A549 (cell line): Measurements from ENCODE around the gene KIF5C. TPM values are rescaled to one million over a fixed set of nuclear protein-coding genes. Genes with fewer than 3 reads are reported as not detected.

Experiments
- ATAC-seq, 2 experiments: fragments of 200-7000 bp in 1 of 2; fragments of >200 bp in 1 of 2; cut with Nextera tagmentation in 1 of 2; cut with Tn5 transposase in 1 of 2; 3 replicates each; pipeline versions ENCODE4 v1.8.0 to v1.9.1; 2018 to 2020; ENCODE audit warnings: mild to moderate bottlenecking in 1 of 2, moderate library complexity in 1 of 2
- CTCF ChIA-PET: fragments of 300-600 bp; sonication (Branson Sonifier 250); formaldehyde crosslinking; extraction: SDS; loops from one replicate; lab custom pipeline; 2021; ENCODE audit warnings: antibody characterized with exemption, inconsistent platforms; lab: Yijun Ruan, JAX
- POLR2A ChIA-PET: fragments of 350-600 bp; formaldehyde crosslinking; extraction: SDS; loops from one replicate; lab custom pipeline; 2021; ENCODE audit warnings: antibody characterized with exemption, inconsistent platforms; lab: Yijun Ruan, JAX
- DNase-seq, 2 experiments: peaks; one replicate each; pipeline versions ENCODE4 v3.0.0 to v3.0.0-alpha.2; 2011 to 2016; ENCODE audit warnings: low read depth in 1 of 2, low spot score in 1 of 2
- FAIRE-seq: peaks from 2 replicates; lab custom pipeline; 2011; peaks lifted over from hg19 to GRCh38; lab: Jason Lieb, UNC
- H3K27ac ChIP-seq, 2 experiments: fragments of >200 bp; sonication (Bioruptor Twin); formaldehyde crosslinking; 3 replicates each; pipeline ENCODE4 v1.5.1; 2016 to 2017
- H3K4me1 ChIP-seq: fragments of >200 bp; sonication (Bioruptor Twin); formaldehyde crosslinking; 3 replicates; pipeline ENCODE4 v1.6.1; 2016
- H3K4me2 ChIP-seq: fragments of >200 bp; sonication (Bioruptor Twin); formaldehyde crosslinking; 3 replicates; pipeline ENCODE4 v1.6.1; 2016
- H3K4me3 ChIP-seq: fragments of >200 bp; sonication (Bioruptor Twin); formaldehyde crosslinking; 3 replicates; pipeline ENCODE4 v1.5.1; 2016
- H3K9me3 ChIP-seq: fragments of >200 bp; sonication (Bioruptor Twin); formaldehyde crosslinking; 3 replicates; pipeline ENCODE4 v1.6.1; 2016
- BHLHE40 ChIP-seq: IDR thresholded peaks from 2 replicates; pipeline ENCODE4 v1.6.1; 2012; ENCODE audit warnings: low read depth, low read length, inconsistent platforms
- CBX2 ChIP-seq: fragments of 200-600 bp; sonication (generic); IDR thresholded peaks from 2 replicates; pipeline ENCODE4 v1.6.1; 2016; ENCODE audit warnings: low read depth, mild to moderate bottlenecking, borderline replicate concordance
- CBX8 ChIP-seq: fragments of 200-600 bp; sonication (generic); IDR thresholded peaks from 2 replicates; pipeline ENCODE4 v1.6.1; 2016
- CHD2 ChIP-seq: fragments of 150-350 bp; IDR thresholded peaks from 2 replicates; pipeline ENCODE4 v1.6.1; 2014; ENCODE audit warnings: low read length; ENCODE audit not compliant: partially characterized antibody
- CTCF ChIP-seq: fragments of >200 bp; sonication (Bioruptor Twin); formaldehyde crosslinking; IDR thresholded peaks from 3 replicates; pipeline ENCODE4 v1.5.1; 2016
- ESRRA ChIP-seq: fragments of 150-350 bp; IDR thresholded peaks from 2 replicates; pipeline ENCODE4 v1.6.1; 2014; ENCODE audit warnings: mild to moderate bottlenecking, low read length, borderline replicate concordance
- FOSB ChIP-seq: fragments of 250-450 bp; sonication (Bioruptor Pico); IDR thresholded peaks from 2 replicates; pipeline ENCODE4 v1.5.0; 2020; ENCODE audit warnings: mild to moderate bottlenecking, moderate library complexity
- HDAC2 ChIP-seq: fragments of 200-600 bp; sonication (generic); IDR thresholded peaks from 2 replicates; pipeline ENCODE4 v1.6.1; 2016
- HEYL ChIP-seq: fragments of 250-450 bp; sonication (Bioruptor Pico); IDR thresholded peaks from 2 replicates; pipeline ENCODE4 v1.8.0; 2021; ENCODE audit warnings: mild to moderate bottlenecking, moderate library complexity
- HMGXB4 ChIP-seq: fragments of 250-450 bp; sonication (Bioruptor Pico); IDR thresholded peaks from 2 replicates; pipeline ENCODE4 v1.5.0; 2021; ENCODE audit warnings: mild to moderate bottlenecking, moderate library complexity, borderline replicate concordance
- HOXB5 ChIP-seq: fragments of 250-450 bp; sonication (Bioruptor Pico); IDR thresholded peaks from 2 replicates; pipeline ENCODE4 v1.5.0; 2020; ENCODE audit warnings: mild to moderate bottlenecking, moderate library complexity
- KDM1A ChIP-seq: fragments of 200-600 bp; sonication (generic); IDR thresholded peaks from 2 replicates; pipeline ENCODE4 v1.6.1; 2016; ENCODE audit warnings: low read depth, mild to moderate bottlenecking
- NR3C1 ChIP-seq: fragments of >200 bp; sonication (Bioruptor Twin); formaldehyde crosslinking; IDR thresholded peaks from 3 replicates; pipeline ENCODE4 v1.6.1; 2017
- PHF8 ChIP-seq: fragments of 200-600 bp; sonication (generic); IDR thresholded peaks from 2 replicates; pipeline ENCODE4 v1.6.1; 2016; ENCODE audit warnings: low read depth, mild to moderate bottlenecking, antibody characterized with exemption, moderate library complexity, borderline replicate concordance
- POLR2A ChIP-seq: IDR thresholded peaks from 2 replicates; pipeline ENCODE4 v1.6.1; 2012; ENCODE audit warnings: mild to moderate bottlenecking, low read length
- RAD21 ChIP-seq, 2 experiments: fragments of >200 bp in 1 of 2; sonication (Bioruptor Twin) in 1 of 2; formaldehyde crosslinking in 1 of 2; IDR thresholded peaks in 1 of 2; conservative IDR thresholded peaks in 1 of 2; 2 replicates in 1 of 2; 3 replicates in 1 of 2; pipeline ENCODE4 v1.6.1; 2012 to 2018; ENCODE audit warnings: inconsistent platforms in 1 of 2
- RARB ChIP-seq: fragments of 250-450 bp; sonication (Bioruptor Pico); IDR thresholded peaks from 2 replicates; pipeline ENCODE4 v1.8.0; 2021; ENCODE audit warnings: mild to moderate bottlenecking, moderate library complexity
- RCOR1 ChIP-seq: fragments of 150-350 bp; IDR thresholded peaks from 2 replicates; pipeline ENCODE4 v1.6.1; 2014; ENCODE audit warnings: antibody characterized with exemption, low read length, low read depth
- RNF2 ChIP-seq: fragments of 200-600 bp; sonication (generic); IDR thresholded peaks from 2 replicates; pipeline ENCODE4 v1.6.1; 2016; ENCODE audit warnings: low read depth, mild to moderate bottlenecking, antibody characterized with exemption, moderate library complexity, borderline replicate concordance
- SMC3 ChIP-seq: fragments of >200 bp; sonication (Bioruptor Twin); formaldehyde crosslinking; IDR thresholded peaks from 3 replicates; pipeline ENCODE4 v1.6.1; 2018; ENCODE audit warnings: inconsistent platforms
- TP53 ChIP-seq: fragments of 250-450 bp; sonication (Bioruptor Pico); IDR thresholded peaks from 2 replicates; pipeline ENCODE4 v1.5.0; 2021; ENCODE audit warnings: mild to moderate bottlenecking, moderate library complexity
- ZNF302 ChIP-seq: fragments of 250-450 bp; sonication (Bioruptor Pico); IDR thresholded peaks from 2 replicates; pipeline ENCODE4 v1.9.0; 2021; ENCODE audit warnings: inconsistent platforms, mild to moderate bottlenecking, moderate library complexity
- WGBS: methylation state at CpG from one replicate; pipeline ENCODE4 v1.1.6; 2017; ENCODE audit errors: missing lambda C conversion rate; 5-methylcytosine and 5-hydroxymethylcytosine counted together
- polyA plus RNA-seq, 4 experiments: library from polyadenylated mRNA; depleted of rRNA in 3 of 4; stranded (reverse); fragments of >200 nt; fragmentation: RNase III in 1 of 4; extraction: RNeasy Plus Mini Kit Qiagen cat#74134 plus additional on column Dnase treatment in 1 of 4; gene quantifications; 2 replicates in 3 of 4; 3 replicates in 1 of 4; pipeline ENCODE4 v1.2.3, GENCODE V29; 2011 to 2017

Gene KIF5C
- polyA plus RNA-seq, 2 of the 4 experiments (the other 2 are of a cell fraction): 0.27 to 0.30 TPM

DNA sequence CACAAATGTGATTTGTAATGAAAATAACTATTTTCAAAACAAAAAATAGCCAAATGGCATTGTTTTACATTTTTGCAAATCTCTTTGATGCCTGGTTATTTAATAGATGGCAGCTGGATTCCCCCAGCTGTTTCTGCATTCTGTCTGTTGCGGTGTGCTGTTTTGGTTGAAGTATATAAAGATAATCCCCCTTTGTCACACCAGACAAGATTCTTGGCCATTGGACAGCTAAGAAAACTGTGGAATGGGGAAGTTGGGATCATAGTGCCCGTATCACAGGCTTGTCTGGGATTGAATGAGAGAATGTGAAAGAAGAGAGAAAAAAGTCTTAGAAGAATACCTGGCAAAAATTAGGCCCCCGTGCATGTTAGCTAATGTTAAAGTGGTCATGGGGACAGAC lies 144.0 kb downstream of the KIF5C start:
- 45% methylated on average over 3 of the region's 3 CpGs for WGBS
- Histone ChIP-seq H3K4me1 (no peaks in the 10 kb centered on the region), H3K9me3 (no peaks in the 10 kb centered on the region), H3K27ac (no peak overlapping the region), H3K4me2 (no peak overlapping the region), H3K4me3 (no peak overlapping the region)
- DNase-seq: no peak
- POLR2A ChIA-PET: no interaction called here
- no peak for ATAC-seq
- CTCF ChIA-PET: interaction anchor here (0.5 to 6.1 kb wide), 3 partner anchors 9 to 1364 kb away, joined by 3 to 88 read pairs (median 19); no protein-coding TSS in a partner anchor
- FAIRE-seq: no peak
- no peak for TF ChIP-seq RCOR1
- TF ChIP-seq ZNF302: no peak
- no peak for TF ChIP-seq CHD2
- TF ChIP-seq RARB (CRISPR knock-in tag): no peak
- no peak for TF ChIP-seq POLR2A
- TF ChIP-seq HOXB5 (CRISPR knock-in tag): no peak
- no peak for TF ChIP-seq KDM1A
- TF ChIP-seq FOSB (CRISPR knock-in tag): no peak

DNA sequence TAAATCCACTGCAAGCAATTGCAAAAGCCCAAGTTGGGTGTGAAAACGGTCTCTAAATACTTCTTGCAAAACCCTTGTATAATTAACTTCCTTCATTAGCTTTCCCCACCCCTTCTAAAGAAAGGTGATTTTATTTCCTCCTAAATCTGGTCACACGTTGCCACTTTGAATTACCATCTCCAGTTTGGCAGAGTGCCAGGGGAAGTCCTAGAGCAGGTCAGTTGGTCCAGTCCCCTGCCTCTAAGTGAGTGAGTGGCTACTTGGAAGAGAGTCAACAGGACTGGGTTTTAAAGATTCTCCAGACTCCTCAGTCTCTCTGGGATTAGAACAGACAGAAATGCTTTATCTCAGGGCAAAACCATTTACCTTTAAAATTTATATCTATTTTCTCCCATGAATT lies 144.7 kb downstream of the KIF5C start:
- no peaks in the 10 kb centered on the region for H3K9me3 ChIP-seq
- CTCF ChIA-PET: interaction anchor here (6.1 kb wide), 1 partner anchor 543 kb away, joined by 88 read pairs; no protein-coding TSS in a partner anchor
- TF ChIP-seq RAD21 (conservative IDR thresholded peaks at IDR 0.05 in 1 of 2, IDR thresholded peaks at IDR 0.05 in 1 of 2) (no peak), POLR2A (no peak), HEYL (no peak), FOSB (CRISPR knock-in tag) (no peak), HMGXB4 (no peak), NR3C1 (no peak), CBX2 (no peak), PHF8 (no peak), CTCF (no peak), BHLHE40 (no peak)
- WGBS: 33% methylated on average over 2 of the region's 2 CpGs
- H3K4me3 ChIP-seq: no peak overlapping the region
- FAIRE-seq (no peak), DNase-seq (no peak), ATAC-seq (no peak)
- no peak overlapping the region for H3K27ac ChIP-seq
- POLR2A ChIA-PET: no interaction called here
- no peaks in the 10 kb centered on the region for H3K4me1 ChIP-seq
- H3K4me2 ChIP-seq: no peak overlapping the region

- no peak for FAIRE-seq
- POLR2A ChIA-PET: no interaction called here
- no peak for ATAC-seq
Measured at GRCh38 chr2:149020432-149020851, 145.4 kb downstream of the KIF5C start.

More at GRCh38 chr2:149020432-149020851, 145.4 kb downstream of the KIF5C start:
- no peak overlapping the region for H3K4me2 ChIP-seq
- no peak for DNase-seq
- no peak overlapping the region for H3K4me3 ChIP-seq
- CTCF ChIA-PET: no interaction called here
- 66% methylated on average over 9 of the region's 10 CpGs for WGBS
- H3K9me3 ChIP-seq: no peaks in the 10 kb centered on the region
- H3K27ac ChIP-seq: no peak overlapping the region
- TF ChIP-seq SMC3 (no peak), CBX8 (no peak), ESRRA (no peak), HDAC2 (no peak), HOXB5 (CRISPR knock-in tag) (no peak), TP53 (CRISPR knock-in tag) (no peak), NR3C1 (no peak), RNF2 (no peak)
- TF ChIP-seq, all 56 proteins: peak for 0
- no peaks in the 10 kb centered on the region for H3K4me1 ChIP-seq
